ENCODE results near the gene DNAH1.
A peak's percentile ranks its signal among the peaks of the same experiment; 100 is the strongest.
"Not testable (repeated sequence)": the region's sequence is repeated elsewhere in the genome, so short reads cannot be mapped to it uniquely, and the experiment has no call there.

Gene DNAH1

GRCh38 chr3:52315977-52316764, at the start of gene DNAH1:
Gene DNAH1, plus strand, starts transcription at chr3:52316319. Its CDS starts 6,124 bp downstream, at chr3:52322443.
- Histone ChIP-seq H3K36me3 (ENCODE audit: insufficient read depth, low read length) (no peaks in the 10 kb centered on the region), H3K4me3 (ENCODE audit: low read length) (no peak within 1 kb of the TSS), H2AFZ (ENCODE audit: low read depth, low read length) (no peak within 1 kb of the TSS), H3K9me3 (ENCODE audit: low read length) (no peaks in the 10 kb centered on the region), H3K27me3 (ENCODE audit: insufficient read depth, low read length) (no peaks in the 10 kb centered on the region), H3K4me1 (ENCODE audit: insufficient read depth, low read length) (peaks cover 58% of the 10 kb centered on the region)

- H3K36me3 ChIP-seq (ENCODE audit: insufficient read depth, low read length): peaks cover 89% of the 10 kb centered on the region
- no peaks in the 10 kb centered on the region for H3K27me3 ChIP-seq (ENCODE audit: insufficient read depth, low read length)
- H3K4me1 ChIP-seq (ENCODE audit: insufficient read depth, low read length): no peaks in the 10 kb centered on the region
- no peak overlapping the region for H2AFZ ChIP-seq (ENCODE audit: low read depth, low read length)
- no peak overlapping the region for H3K4me3 ChIP-seq (ENCODE audit: low read length)
- no peaks in the 10 kb centered on the region for H3K9me3 ChIP-seq (ENCODE audit: low read length)
Measured at GRCh38 chr3:52268036-52268435, 48.1 kb upstream of the DNAH1 start.

- H3K9me3 ChIP-seq (ENCODE audit: low read length): no peaks in the 10 kb centered on the region
- H3K4me3 ChIP-seq (ENCODE audit: low read length): no peak overlapping the region
- peaks cover 86% of the 10 kb centered on the region for H3K36me3 ChIP-seq (ENCODE audit: insufficient read depth, low read length)
- no peak overlapping the region for H2AFZ ChIP-seq (ENCODE audit: low read depth, low read length)
- H3K27me3 ChIP-seq (ENCODE audit: insufficient read depth, low read length): no peaks in the 10 kb centered on the region
- H3K4me1 ChIP-seq (ENCODE audit: insufficient read depth, low read length): no peaks in the 10 kb centered on the region
Measured at GRCh38 chr3:52269776-52270175, 46.3 kb upstream of the DNAH1 start.

- no peaks in the 10 kb centered on the region for H3K9me3 ChIP-seq (ENCODE audit: low read length)
- H3K27me3 ChIP-seq (ENCODE audit: insufficient read depth, low read length): no peaks in the 10 kb centered on the region
- H3K36me3 ChIP-seq (ENCODE audit: insufficient read depth, low read length): peaks cover 84% of the 10 kb centered on the region
- no peak overlapping the region for H3K4me3 ChIP-seq (ENCODE audit: low read length)
- H2AFZ ChIP-seq (ENCODE audit: low read depth, low read length): no peak overlapping the region
- no peaks in the 10 kb centered on the region for H3K4me1 ChIP-seq (ENCODE audit: insufficient read depth, low read length)
Measured at GRCh38 chr3:52270252-52270754, 45.8 kb upstream of the DNAH1 start.

GRCh38 chr3:52272172-52272571, 43.9 kb upstream of the DNAH1 start:
- not testable (repeated sequence) for H3K9me3 ChIP-seq (ENCODE audit: low read length); H3K4me3 ChIP-seq (ENCODE audit: low read length); H2AFZ ChIP-seq (ENCODE audit: low read depth, low read length); H3K27me3 ChIP-seq (ENCODE audit: insufficient read depth, low read length)
- H3K36me3 ChIP-seq (ENCODE audit: insufficient read depth, low read length): peaks cover 70% of the 10 kb centered on the region
- peaks cover 14% of the 10 kb centered on the region for H3K4me1 ChIP-seq (ENCODE audit: insufficient read depth, low read length)

- H3K9me3 ChIP-seq (ENCODE audit: low read length): no peaks in the 10 kb centered on the region
- H3K4me3 ChIP-seq (ENCODE audit: low read length): no peak overlapping the region
- no peak overlapping the region for H2AFZ ChIP-seq (ENCODE audit: low read depth, low read length)
- peaks cover 64% of the 10 kb centered on the region for H3K36me3 ChIP-seq (ENCODE audit: insufficient read depth, low read length)
- H3K27me3 ChIP-seq (ENCODE audit: insufficient read depth, low read length): no peaks in the 10 kb centered on the region
- peaks cover 17% of the 10 kb centered on the region for H3K4me1 ChIP-seq (ENCODE audit: insufficient read depth, low read length)
Measured at GRCh38 chr3:52272831-52273230, 43.3 kb upstream of the DNAH1 start.

- H3K36me3 ChIP-seq (ENCODE audit: insufficient read depth, low read length): peaks cover 46% of the 10 kb centered on the region
- H3K4me3 ChIP-seq (ENCODE audit: low read length): not testable (repeated sequence)
Measured at GRCh38 chr3:52274781-52275180, 41.3 kb upstream of the DNAH1 start.

GRCh38 chr3:52277071-52277964, 38.8 kb upstream of the DNAH1 start:
- Histone ChIP-seq H2AFZ (ENCODE audit: low read depth, low read length) (no peak overlapping the region), H3K36me3 (ENCODE audit: insufficient read depth, low read length) (peaks cover 27% of the 10 kb centered on the region), H3K27me3 (ENCODE audit: insufficient read depth, low read length) (no peaks in the 10 kb centered on the region), H3K4me3 (ENCODE audit: low read length) (peak overlapping the region; percentile 84), H3K4me1 (ENCODE audit: insufficient read depth, low read length) (peaks cover 34% of the 10 kb centered on the region), H3K9me3 (ENCODE audit: low read length) (no peaks in the 10 kb centered on the region)

More at GRCh38 chr3:52274781-52275180, 41.3 kb upstream of the DNAH1 start:
- H3K27me3 ChIP-seq (ENCODE audit: insufficient read depth, low read length); H2AFZ ChIP-seq (ENCODE audit: low read depth, low read length); H3K9me3 ChIP-seq (ENCODE audit: low read length): not testable (repeated sequence)
- H3K4me1 ChIP-seq (ENCODE audit: insufficient read depth, low read length): peaks cover 27% of the 10 kb centered on the region

GRCh38 chr3:52277972-52278509, 38.1 kb upstream of the DNAH1 start:
- Histone ChIP-seq H3K36me3 (ENCODE audit: insufficient read depth, low read length) (peaks cover 21% of the 10 kb centered on the region), H3K4me1 (ENCODE audit: insufficient read depth, low read length) (peaks cover 35% of the 10 kb centered on the region), H3K4me3 (ENCODE audit: low read length) (peak overlapping the region; percentile 84), H3K9me3 (ENCODE audit: low read length) (no peaks in the 10 kb centered on the region), H2AFZ (ENCODE audit: low read depth, low read length) (no peak overlapping the region), H3K27me3 (ENCODE audit: insufficient read depth, low read length) (no peaks in the 10 kb centered on the region)

GRCh38 chr3:52278510-52279069, 37.5 kb upstream of the DNAH1 start, which contains the start of gene WDR82:
Gene WDR82, minus strand, starts transcription at chr3:52278649. Its CDS starts 288 bp downstream, at chr3:52278361.
- H3K4me1 ChIP-seq (ENCODE audit: insufficient read depth, low read length): peaks cover 41% of the 10 kb centered on the region
- no peak within 1 kb of the TSS for H2AFZ ChIP-seq (ENCODE audit: low read depth, low read length)
- no peaks in the 10 kb centered on the region for H3K9me3 ChIP-seq (ENCODE audit: low read length)

GRCh38 chr3:52279596-52279995, 36.5 kb upstream of the DNAH1 start:
- peak overlapping the region; percentile 9 for H2AFZ ChIP-seq (ENCODE audit: low read depth, low read length)
- peaks cover 14% of the 10 kb centered on the region for H3K36me3 ChIP-seq (ENCODE audit: insufficient read depth, low read length)
- H3K4me1 ChIP-seq (ENCODE audit: insufficient read depth, low read length): peaks cover 44% of the 10 kb centered on the region
- H3K9me3 ChIP-seq (ENCODE audit: low read length): no peaks in the 10 kb centered on the region
- no peak overlapping the region for H3K4me3 ChIP-seq (ENCODE audit: low read length)
- no peaks in the 10 kb centered on the region for H3K27me3 ChIP-seq (ENCODE audit: insufficient read depth, low read length)

More at GRCh38 chr3:52278510-52279069, 37.5 kb upstream of the DNAH1 start, which contains the start of gene WDR82:
- Histone ChIP-seq H3K27me3 (ENCODE audit: insufficient read depth, low read length) (no peaks in the 10 kb centered on the region), H3K36me3 (ENCODE audit: insufficient read depth, low read length) (peaks cover 16% of the 10 kb centered on the region), H3K4me3 (ENCODE audit: low read length) (peak within 1 kb of the TSS; percentile 84)

GRCh38 chr3:52280050-52280461, 36.1 kb upstream of the DNAH1 start:
- Histone ChIP-seq H3K9me3 (ENCODE audit: low read length) (no peaks in the 10 kb centered on the region), H3K4me3 (ENCODE audit: low read length) (no peak overlapping the region), H3K36me3 (ENCODE audit: insufficient read depth, low read length) (peaks cover 13% of the 10 kb centered on the region), H3K27me3 (ENCODE audit: insufficient read depth, low read length) (no peaks in the 10 kb centered on the region), H2AFZ (ENCODE audit: low read depth, low read length) (peak overlapping the region; percentile 9), H3K4me1 (ENCODE audit: insufficient read depth, low read length) (peaks cover 44% of the 10 kb centered on the region)

All from neuron (in vitro differentiated cells).